OCI-LY7 (cell line): ENCODE measurements around the gene ARHGEF17.

Experiments
- CTCF ChIP-seq: fragments of 200-600 bp; sonication (generic); conservative IDR thresholded peaks from 2 replicates; pipeline ENCODE4 v1.5.1; 2014; ENCODE audit warnings: mild to moderate bottlenecking, antibody characterized with exemption, low read length, moderate library complexity, mixed read lengths
- EZH2phosphoT487 ChIP-seq: fragments of 200-600 bp; sonication (generic); IDR thresholded peaks from 2 replicates; pipeline ENCODE4 v1.6.1; 2018; ENCODE audit warnings: low read depth, borderline replicate concordance, mild to moderate bottlenecking, mixed run types, antibody characterized with exemption, low read length, moderate library complexity, mixed read lengths

DNA sequence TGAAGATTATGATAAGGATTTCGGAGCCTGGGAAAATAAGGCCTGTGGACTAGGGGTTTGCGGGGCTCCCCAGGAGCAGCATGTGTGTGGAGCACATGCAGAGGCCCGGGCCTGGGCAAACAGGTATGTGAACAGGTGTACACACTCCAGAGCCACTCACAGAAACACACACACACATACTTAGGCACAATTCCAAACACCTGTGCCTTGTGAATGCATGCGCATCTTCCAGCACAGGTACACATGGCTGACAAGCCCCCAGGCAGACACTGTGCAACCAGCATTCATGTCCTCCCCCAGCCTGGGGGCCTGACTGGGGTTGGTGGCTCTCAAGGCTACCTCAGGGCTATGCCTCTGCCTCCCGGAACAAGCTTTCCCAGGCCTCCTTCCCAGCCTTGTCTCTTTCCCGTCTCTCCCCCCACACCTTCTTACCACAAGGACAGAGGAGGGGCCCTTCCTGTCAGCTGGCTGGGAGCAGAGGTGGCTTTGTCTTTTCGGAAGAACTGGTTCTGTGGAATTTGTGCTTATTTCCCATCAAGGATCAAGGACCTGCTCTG, 38.5 kb upstream of the ARHGEF17 start:
- no peak for TF ChIP-seq EZH2phosphoT487
- no peak for TF ChIP-seq CTCF
